ENCODE data around the gene HPCAL1.

GRCh38 chr2:10324095-10324832 is 21.6 kb downstream of the HPCAL1 start:
- no peak for TF ChIP-seq CTCF (conservative IDR thresholded peaks at IDR 0.05; ENCODE audit: low read length)
- TF ChIP-seq EZH2phosphoT487 (IDR thresholded peaks at IDR 0.05; ENCODE audit: borderline replicate concordance, low read depth, low read length) = no peak

All from OCI-LY7 (cell line).